H1 (cell line): ENCODE results near the gene IP6K3. TPM values are rescaled to one million over a fixed set of nuclear protein-coding genes. Genes with fewer than 3 reads are reported as not detected.

Experiments used
- CTCF ChIA-PET: fragments of 300-600 bp; sonication (Branson Sonifier 250); formaldehyde crosslinking; loops from one replicate; lab custom pipeline; 2021; ENCODE audit not compliant: partially characterized antibody; lab: Charles Lee
- POLR2A ChIA-PET: fragments of 300-600 bp; sonication (Branson Sonifier 250); formaldehyde crosslinking; loops from one replicate; lab custom pipeline; 2021; ENCODE audit warnings: inconsistent platforms; ENCODE audit not compliant: partially characterized antibody; lab: Charles Lee
- DNase-seq, 2 experiments: peaks; one replicate each; pipeline versions ENCODE4 v3.0.0 to v3.0.0-alpha.2; 2010 to 2022; ENCODE audit warnings: low spot score in 2 of 2, low read depth in 1 of 2, mixed read lengths in 1 of 2
- FAIRE-seq: peaks from 2 replicates; lab custom pipeline; 2011; peaks lifted over from hg19 to GRCh38; lab: Jason Lieb, UNC
- H2AFZ ChIP-seq: 2 replicates; pipeline ENCODE4 v1.8.1; 2012; ENCODE audit warnings: low read length, inconsistent platforms
- H2AK5ac ChIP-seq: 2 replicates; pipeline ENCODE4 v1.6.1; 2013; ENCODE audit warnings: low read depth, low read length
- H2BK120ac ChIP-seq: replicated peaks from 2 replicates; pipeline ENCODE3; 2013; ENCODE audit warnings: low read depth, low read length, inconsistent platforms
- H2BK12ac ChIP-seq: 2 replicates; pipeline ENCODE4 v1.6.1; 2013; ENCODE audit warnings: low read depth, low read length
- H2BK15ac ChIP-seq: 2 replicates; pipeline ENCODE4 v1.6.1; 2013; ENCODE audit warnings: low read length
- H2BK20ac ChIP-seq: 2 replicates; pipeline ENCODE4 v1.6.1; 2013; ENCODE audit warnings: low read length
- H2BK5ac ChIP-seq: 2 replicates; pipeline ENCODE4 v1.6.1; 2013; ENCODE audit warnings: low read depth, low read length
- H3K14ac ChIP-seq: 2 replicates; pipeline ENCODE4 v1.6.1; 2013; ENCODE audit warnings: inconsistent platforms; ENCODE audit not compliant: insufficient read length
- H3K18ac ChIP-seq: 2 replicates; pipeline ENCODE4 v1.6.1; 2013; ENCODE audit warnings: low read length; ENCODE audit errors: extremely low read depth
- H3K23ac ChIP-seq: 2 replicates; pipeline ENCODE4 v1.6.1; 2013; ENCODE audit warnings: inconsistent platforms; ENCODE audit not compliant: insufficient read length
- H3K23me2 ChIP-seq: 2 replicates; pipeline ENCODE4 v1.6.1; 2013; ENCODE audit warnings: low read depth, low read length
- H3K27ac ChIP-seq: 2 replicates; pipeline ENCODE4 v1.6.1; 2011; ENCODE audit warnings: low read depth, low read length, inconsistent platforms
- H3K27me3 ChIP-seq, 4 experiments: replicated peaks in 1 of 4; 1 replicate in 1 of 4; 2 replicates in 3 of 4; pipeline versions ENCODE4 v1.6.1 to v1.8.1; 2011 to 2013; ENCODE audit warnings: low read length in 3 of 4, mild to moderate bottlenecking in 3 of 4, inconsistent platforms in 2 of 4, mixed read lengths in 2 of 4, moderate library complexity in 1 of 4; ENCODE audit not compliant: control insufficient read depth in 3 of 4, insufficient read depth in 3 of 4; ENCODE audit errors: extremely low read depth in 1 of 4
- H3K36me3 ChIP-seq, 4 experiments: 2 replicates each; pipeline versions ENCODE4 v1.6.1 to v1.8.1; 2011 to 2013; ENCODE audit warnings: mild to moderate bottlenecking in 4 of 4, low read length in 3 of 4, moderate library complexity in 2 of 4, control low read depth in 1 of 4, inconsistent platforms in 1 of 4; ENCODE audit not compliant: insufficient read depth in 4 of 4, control insufficient read depth in 2 of 4
- H3K4ac ChIP-seq: replicated peaks from 2 replicates; pipeline ENCODE3; 2013; ENCODE audit warnings: low read length, low read depth, mixed read lengths, inconsistent platforms; ENCODE audit not compliant: insufficient read length
- H3K4me1 ChIP-seq, 4 experiments: replicated peaks in 1 of 4; 1 replicate in 1 of 4; 2 replicates in 3 of 4; pipeline versions ENCODE4 v1.6.1 to v1.8.1; 2011 to 2013; ENCODE audit warnings: low read length in 3 of 4, inconsistent platforms in 2 of 4, mixed read lengths in 1 of 4; ENCODE audit not compliant: insufficient read depth in 4 of 4, control insufficient read depth in 3 of 4
- H3K4me2 ChIP-seq, 2 experiments: 2 replicates each; pipeline versions ENCODE4 v1.6.1 to v1.8.1; 2011 to 2013; ENCODE audit warnings: low read depth in 2 of 2, low read length in 2 of 2, control low read depth in 1 of 2, inconsistent platforms in 1 of 2, mild to moderate bottlenecking in 1 of 2; ENCODE audit not compliant: insufficient read depth in 1 of 2
- H3K4me3 ChIP-seq, 4 experiments: fragments of 200-600, 300-600 bp in 1 of 4; sonication (generic), shearing (Covaris generic), sonication (Bioruptor Twin) in 1 of 4; 2 replicates each; pipeline versions ENCODE4 v1.5.1 to v1.8.1; 2011 to 2016; ENCODE audit warnings: low read length in 4 of 4, low read depth in 3 of 4, control low read depth in 2 of 4, inconsistent platforms in 2 of 4, mild to moderate bottlenecking in 2 of 4, mixed read lengths in 1 of 4, moderate library complexity in 1 of 4; ENCODE audit not compliant: insufficient read depth in 2 of 4; ENCODE audit errors: extremely low read depth in 1 of 4
- H3K56ac ChIP-seq: replicated peaks from 2 replicates; pipeline ENCODE3; 2013; ENCODE audit warnings: low read depth, mild to moderate bottlenecking, mixed read lengths, low read length, inconsistent platforms; ENCODE audit not compliant: insufficient read length
- H3K79me1 ChIP-seq: 2 replicates; pipeline ENCODE4 v1.6.1; 2013; ENCODE audit warnings: low read depth, low read length, control low read depth
- H3K79me2 ChIP-seq, 2 experiments: 2 replicates each; pipeline versions ENCODE4 v1.6.1 to v1.8.1; 2012 to 2013; ENCODE audit warnings: low read length in 2 of 2, mild to moderate bottlenecking in 2 of 2, inconsistent platforms in 1 of 2; ENCODE audit not compliant: insufficient read depth in 2 of 2, control insufficient read depth in 1 of 2
- H3K9ac ChIP-seq, 4 experiments: replicated peaks in 1 of 4; 1 replicate in 1 of 4; 2 replicates in 3 of 4; pipeline versions ENCODE4 v1.6.1 to v1.8.1; 2011 to 2013; ENCODE audit warnings: low read depth in 3 of 4, low read length in 3 of 4, control low read depth in 2 of 4, mild to moderate bottlenecking in 2 of 4, moderate library complexity in 2 of 4, inconsistent platforms in 1 of 4; ENCODE audit errors: extremely low read depth in 1 of 4
- H3K9me3 ChIP-seq, 2 experiments: 2 replicates each; pipeline versions ENCODE4 v1.6.1 to v1.8.1; 2012 to 2013; ENCODE audit warnings: mild to moderate bottlenecking in 2 of 2, moderate library complexity in 2 of 2, control low read depth in 1 of 2, inconsistent platforms in 1 of 2, low read depth in 1 of 2, low read length in 1 of 2, mixed read lengths in 1 of 2; ENCODE audit not compliant: insufficient read depth in 2 of 2
- H4K20me1 ChIP-seq, 2 experiments: replicated peaks in 1 of 2; 2 replicates each; pipeline versions ENCODE3 to v1.8.1; 2011 to 2013; ENCODE audit warnings: inconsistent platforms in 2 of 2, low read length in 2 of 2, mild to moderate bottlenecking in 1 of 2; ENCODE audit not compliant: insufficient read depth in 2 of 2, control insufficient read depth in 1 of 2
- H4K5ac ChIP-seq: 2 replicates; pipeline ENCODE4 v1.6.1; 2013; ENCODE audit warnings: low read length, low read depth, mixed read lengths, inconsistent platforms; ENCODE audit not compliant: insufficient read length
- H4K8ac ChIP-seq: 2 replicates; pipeline ENCODE4 v1.8.0; 2013; ENCODE audit warnings: mild to moderate bottlenecking, moderate library complexity, low read length, inconsistent platforms; ENCODE audit not compliant: insufficient read depth; ENCODE audit errors: extremely low read depth
- H4K91ac ChIP-seq: replicated peaks from 2 replicates; pipeline ENCODE3; 2013; ENCODE audit warnings: low read length, mixed read lengths, inconsistent platforms; ENCODE audit not compliant: insufficient read length
- EP300 ChIP-seq, 2 experiments: IDR thresholded peaks; 1 replicate in 1 of 2; 2 replicates in 1 of 2; pipeline ENCODE4 v1.6.1; 2011 to 2012; ENCODE audit warnings: low read depth in 2 of 2, low read length in 2 of 2, mild to moderate bottlenecking in 2 of 2, borderline replicate concordance in 1 of 2, inconsistent platforms in 1 of 2, moderate library complexity in 1 of 2
- EZH2 ChIP-seq: fragments of 200-600 bp; sonication (generic); IDR thresholded peaks from 2 replicates; pipeline ENCODE4 v1.7.1; 2012; ENCODE audit warnings: low read depth, mild to moderate bottlenecking, moderate library complexity, low read length, inconsistent platforms; ENCODE audit not compliant: severe bottlenecking
- SAP30 ChIP-seq: fragments of 300-600 bp; sonication (generic); IDR thresholded peaks from 2 replicates; pipeline ENCODE4 v1.7.1; 2012; ENCODE audit warnings: low read length, moderate library complexity, mild to moderate bottlenecking, inconsistent platforms; ENCODE audit not compliant: insufficient read depth, insufficient replicate concordance
- TEAD4 ChIP-seq: IDR thresholded peaks from 2 replicates; pipeline ENCODE4 v1.6.1; 2012; ENCODE audit warnings: low read depth, low read length, inconsistent platforms, mixed read lengths
- WGBS, 2 experiments: shearing (Covaris generic) in 1 of 2; methylation state at CpG; one replicate each; pipeline versions ENCODE4 v1.1.6 to v1.1.7; 2013 to 2015; ENCODE audit warnings: low lambda C conversion rate in 2 of 2, mixed read lengths in 2 of 2, inconsistent platforms in 1 of 2, low coverage in 1 of 2, missing lambda C conversion rate in 1 of 2; ENCODE audit not compliant: insufficient replicate concordance in 2 of 2, insufficient coverage in 1 of 2, insufficient read length in 1 of 2; ENCODE audit errors: extremely low coverage in 1 of 2, missing lambda C conversion rate in 1 of 2; 5-methylcytosine and 5-hydroxymethylcytosine counted together
- polyA plus RNA-seq, 7 experiments: library from polyadenylated mRNA; depleted of rRNA in 3 of 7; stranded (reverse) in 5 of 7; unstranded in 2 of 7; fragments of >200 nt in 5 of 7; fragments of 200-250 nt in 2 of 7; gene quantifications; 1 replicate in 5 of 7; 2 replicates in 1 of 7; 4 replicates in 1 of 7; pipeline versions ENCODE4 v1.2.1 to v1.2.3, GENCODE V29; 2011 to 2013; ENCODE audit warnings: missing spikeins in 2 of 7, mixed read lengths in 2 of 7
- total RNA-seq: library from RNA; stranded (reverse); fragmentation: NEBNext Ultra II Directional; extraction: Animal tissue kit (Norgen Biotek cat#: 25700); gene quantifications from 2 replicates; pipeline ENCODE4 v1.2.1, GENCODE V29; 2021

The IP6K3 gene
- total and polyA plus RNA-seq, 2 of the 8 experiments (the other 6 are each of a cell fraction or from before 2014, with no cell fraction given): 0.22 to 0.73 TPM

GRCh38 chr6:33709605-33710295, 37.0 kb downstream of the IP6K3 start:
- no peak overlapping the region for H3K4ac ChIP-seq
- H3K79me2 ChIP-seq: peaks cover 0 to 15% of the 10 kb centered on the region in 2 experiments; a peak in 2 of 4 replicates
- no peak overlapping the region for H2BK12ac ChIP-seq
- no peak overlapping the region for H3K27ac ChIP-seq
- H2BK20ac ChIP-seq: no peak overlapping the region
- no peak overlapping the region for H3K23ac ChIP-seq
- peaks cover 7 to 25% (median 20%) of the 10 kb centered on the region in 4 experiments for H3K36me3 ChIP-seq
- H3K4me1 ChIP-seq: peaks cover 2 to 14% (median 6%) of the 10 kb centered on the region in 4 experiments; a peak in 4 of 7 replicates
- WGBS, 2 experiments: 95% methylated on average over 10 of the region's 10 CpGs; no CpG with 5 or more reads in 1 of the 2 experiments
- no peak overlapping the region for H2AFZ ChIP-seq
- H4K20me1 ChIP-seq: peaks cover 5 to 10% of the 10 kb centered on the region in 2 experiments
- H4K8ac ChIP-seq: no peak overlapping the region
- no peak for TF ChIP-seq TEAD4
- TF ChIP-seq SAP30: no peak
- TF ChIP-seq EZH2: no peak
- no peak for TF ChIP-seq EP300 (IDR thresholded peaks at IDR 0.05; ENCODE audit: borderline replicate concordance in 1 of 2, low read depth in 2 of 2, low read length in 2 of 2)
- no peak overlapping the region for H2AK5ac ChIP-seq
- DNase-seq: no peak
- no peak overlapping the region for H3K56ac ChIP-seq
- no peak overlapping the region for H3K9ac ChIP-seq
- no peaks in the 10 kb centered on the region for H3K27me3 ChIP-seq
- no peak overlapping the region for H4K5ac ChIP-seq
- no peak overlapping the region for H3K14ac ChIP-seq
- H3K18ac ChIP-seq: no peak overlapping the region
- no peak overlapping the region for H4K91ac ChIP-seq
- ChIA-PET POLR2A (interaction anchor here (0.5 to 2.3 kb wide), 6 partner anchors 9 to 270 kb away, joined by 3 to 7 read pairs (median 3); no protein-coding TSS in a partner anchor), CTCF (interaction anchor here (0.7 to 4.2 kb wide), 5 partner anchors 9 to 129 kb away, joined by 3 to 28 read pairs (median 5); partner anchors contain the start of gene BAK1)
- no peaks in the 10 kb centered on the region for H3K9me3 ChIP-seq
- H2BK120ac ChIP-seq: no peak overlapping the region
- H3K23me2 ChIP-seq: peaks cover 2% of the 10 kb centered on the region; the same call in 1 of the 2 replicates
- H3K79me1 ChIP-seq: peaks cover 16% of the 10 kb centered on the region
- no peak for FAIRE-seq
- no peak overlapping the region for H2BK5ac ChIP-seq
- no peak overlapping the region for H3K4me3 ChIP-seq
- H3K4me2 ChIP-seq: no peak overlapping the region; a peak in 1 of 4 replicates
- H2BK15ac ChIP-seq: no peak overlapping the region
